Endodermal cell (in vitro differentiated cells): ENCODE data around the gene CACNG4. TPM values are rescaled to one million over a fixed set of nuclear protein-coding genes. Genes with fewer than 3 reads are reported as not detected.

ENCODE experiments used
- DNase-seq: peaks from one replicate; pipeline ENCODE4 v3.0.0-alpha.2; 2017
- H3K27ac ChIP-seq: 2 replicates; pipeline ENCODE4 v1.5.1; 2013; ENCODE audit warnings: mild to moderate bottlenecking, low read depth, low read length, moderate library complexity
- H3K27me3 ChIP-seq: 2 replicates; pipeline ENCODE4 v1.6.1; 2013; ENCODE audit warnings: mild to moderate bottlenecking, low read length, moderate library complexity; ENCODE audit not compliant: insufficient read depth, control insufficient read depth, poor library complexity, severe bottlenecking
- H3K36me3 ChIP-seq: 2 replicates; pipeline ENCODE4 v1.7.0; 2013; ENCODE audit warnings: mild to moderate bottlenecking, low read length, moderate library complexity; ENCODE audit not compliant: control insufficient read depth, insufficient read depth
- H3K4me1 ChIP-seq: one replicate; pipeline ENCODE4 v1.7.0; 2013; ENCODE audit warnings: low read length; ENCODE audit not compliant: control insufficient read depth, insufficient read depth
- H3K4me3 ChIP-seq: 2 replicates; pipeline ENCODE4 v1.5.1; 2013; ENCODE audit warnings: mild to moderate bottlenecking, low read length, moderate library complexity
- H3K9ac ChIP-seq: 2 replicates; pipeline ENCODE4 v1.6.1; 2013; ENCODE audit warnings: mild to moderate bottlenecking, low read length, moderate library complexity; ENCODE audit not compliant: poor library complexity, severe bottlenecking; ENCODE audit errors: extremely low read depth
- H3K9me3 ChIP-seq: 2 replicates; pipeline ENCODE4 v1.6.1; 2013; ENCODE audit warnings: mild to moderate bottlenecking, low read length, moderate library complexity; ENCODE audit not compliant: control insufficient read depth
- H3K27ac Mint-ChIP-seq: 2 replicates; pipeline ENCODE4 v1.8.0; 2020; ENCODE audit warnings: mixed read lengths
- H3K27me3 Mint-ChIP-seq: 2 replicates; pipeline ENCODE4 v1.8.0; 2021; ENCODE audit warnings: mild to moderate bottlenecking, mixed read lengths; ENCODE audit not compliant: insufficient read depth
- H3K36me3 Mint-ChIP-seq: 2 replicates; pipeline ENCODE4 v1.8.0; 2020; ENCODE audit warnings: low read depth, mixed read lengths
- H3K4me1 Mint-ChIP-seq: 2 replicates; pipeline ENCODE4 v1.8.0; 2020; ENCODE audit warnings: mixed read lengths
- H3K4me3 Mint-ChIP-seq: 2 replicates; pipeline ENCODE4 v1.8.0; 2020; ENCODE audit warnings: mild to moderate bottlenecking, moderate library complexity, mixed read lengths
- H3K9me3 Mint-ChIP-seq: 2 replicates; pipeline ENCODE4 v1.8.0; 2020; ENCODE audit warnings: mild to moderate bottlenecking, mixed read lengths
- CTCF ChIP-seq: fragments of 200-600 bp; sonication (generic); conservative IDR thresholded peaks from 2 replicates; pipeline ENCODE4 v1.5.0; 2021; ENCODE audit warnings: antibody characterized with exemption, mild to moderate bottlenecking
- WGBS, 2 experiments: methylation state at CpG; one replicate each; pipeline versions ENCODE4 v1.1.5 to v1.1.7; 2013; ENCODE audit warnings: missing lambda C conversion rate in 2 of 2, mixed read lengths in 1 of 2; ENCODE audit not compliant: insufficient coverage in 1 of 2, insufficient read length in 1 of 2; 5-methylcytosine and 5-hydroxymethylcytosine counted together
- total RNA-seq, 2 donors: library from RNA; stranded (reverse); fragmentation: NEBNext Ultra II Directional in 1 of 2; extraction: Animal tissue kit (Norgen Biotek cat#: 25700) in 1 of 2; gene quantifications; 2 replicates in 1 of 2; 3 replicates in 1 of 2; pipeline ENCODE4 v1.2.1, GENCODE V29; 2021

Gene CACNG4
- total RNA-seq, 2 donors from 2014 or later = 0.22 to 1.3 TPM

- H3K4me3 Mint-ChIP-seq = no peak overlapping the region
- peaks cover 2% of the 10 kb centered on the region for H3K27me3 Mint-ChIP-seq
- DNase-seq = no peak
- Histone ChIP-seq H3K9ac (no peak overlapping the region), H3K36me3 (no peaks in the 10 kb centered on the region), H3K9me3 (no peaks in the 10 kb centered on the region), H3K4me1 (no peaks in the 10 kb centered on the region), H3K4me3 (no peak overlapping the region), H3K27me3 (no peaks in the 10 kb centered on the region), H3K27ac (no peak overlapping the region)
- no peaks in the 10 kb centered on the region for H3K36me3 Mint-ChIP-seq
- WGBS, 2 experiments = 88 to 96% methylated on average over 11 to 12 of the region's 12 CpGs
- H3K9me3 Mint-ChIP-seq = no peaks in the 10 kb centered on the region
- TF ChIP-seq CTCF = no peak
- no peak overlapping the region for H3K27ac Mint-ChIP-seq
- no peaks in the 10 kb centered on the region for H3K4me1 Mint-ChIP-seq
Observed at GRCh38 chr17:66985338-66986237, 21.1 kb downstream of the CACNG4 start.

- H3K4me1 ChIP-seq = no peaks in the 10 kb centered on the region
- Mint-ChIP-seq H3K27me3 (peaks cover 2% of the 10 kb centered on the region), H3K4me3 (no peak overlapping the region), H3K9me3 (no peaks in the 10 kb centered on the region), H3K27ac (no peak overlapping the region), H3K36me3 (no peaks in the 10 kb centered on the region), H3K4me1 (no peaks in the 10 kb centered on the region)
- no peak for DNase-seq
- no peak overlapping the region for H3K9ac ChIP-seq
- WGBS, 2 experiments = 95 to 97% methylated on average over 4 of the region's 4 CpGs
- no peak overlapping the region for H3K4me3 ChIP-seq
- no peak for TF ChIP-seq CTCF
- no peak overlapping the region for H3K27ac ChIP-seq
- H3K9me3 ChIP-seq = no peaks in the 10 kb centered on the region
- H3K27me3 ChIP-seq = no peaks in the 10 kb centered on the region
- no peaks in the 10 kb centered on the region for H3K36me3 ChIP-seq
Observed at GRCh38 chr17:66986659-66987058, 22.2 kb downstream of the CACNG4 start.

GRCh38 chr17:66987059-66987616, 22.6 kb downstream of the CACNG4 start:
- no peak for DNase-seq
- WGBS, 2 experiments = 79 to 92% methylated on average over 2 of the region's 2 CpGs
- Mint-ChIP-seq H3K9me3 (no peaks in the 10 kb centered on the region), H3K4me3 (no peak overlapping the region), H3K4me1 (no peaks in the 10 kb centered on the region), H3K36me3 (no peaks in the 10 kb centered on the region), H3K27me3 (peaks cover 2% of the 10 kb centered on the region), H3K27ac (no peak overlapping the region)
- Histone ChIP-seq H3K9ac (no peak overlapping the region), H3K4me1 (no peaks in the 10 kb centered on the region), H3K9me3 (no peaks in the 10 kb centered on the region), H3K4me3 (no peak overlapping the region), H3K27ac (no peak overlapping the region), H3K27me3 (no peaks in the 10 kb centered on the region), H3K36me3 (no peaks in the 10 kb centered on the region)
- TF ChIP-seq CTCF = no peak
